ENCODE results near the gene GLYATL1B. TPM values are rescaled to one million over a fixed set of nuclear protein-coding genes. Genes with fewer than 3 reads are reported as not detected.

GLYATL1B gene
- total RNA-seq, 2 donors from 2014 or later, result not detected

DNA sequence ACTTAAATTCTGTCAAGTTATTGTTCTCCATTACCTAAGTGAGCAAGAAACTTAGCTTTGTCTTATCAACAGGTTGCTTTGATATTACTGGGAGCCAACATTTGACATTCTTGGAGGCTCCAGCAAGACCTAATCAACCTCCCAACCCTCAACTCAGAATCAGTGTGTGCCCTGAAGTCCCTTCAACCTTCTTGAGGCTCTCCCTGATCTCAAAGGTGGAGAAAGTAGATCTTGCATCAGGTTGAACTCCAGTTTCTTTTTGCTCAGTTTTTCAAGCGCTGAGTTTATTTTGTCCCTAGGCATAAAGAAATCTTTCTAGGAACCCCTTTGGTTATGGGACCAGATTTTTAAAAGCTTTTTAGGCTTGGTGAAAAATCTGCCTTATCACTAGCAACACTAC, 58.0 kb downstream of the GLYATL1B start:
- Histone ChIP-seq H3K4me3 (peak overlapping the region; percentile 89), H3K36me3 (no peaks in the 10 kb centered on the region), H3K27me3 (replicated peaks; ENCODE audit: insufficient read depth) (no peaks in the 10 kb centered on the region), H3K4me1 (ENCODE audit: control insufficient read depth in 1 of 2, low read depth in 2 of 2) (peaks cover 9 to 25% of the 10 kb centered on the region in 2 donors), H3K27ac (peak overlapping the region; percentile 90 to 94), H3K9me3 (no peaks in the 10 kb centered on the region)
- DNase-seq (ENCODE audit: low spot score) (no peak), ATAC-seq (ENCODE audit: insufficient number of reproducible peaks, low FRiP score, low read depth) (no peak)
- TF ChIP-seq, protein P1, sequence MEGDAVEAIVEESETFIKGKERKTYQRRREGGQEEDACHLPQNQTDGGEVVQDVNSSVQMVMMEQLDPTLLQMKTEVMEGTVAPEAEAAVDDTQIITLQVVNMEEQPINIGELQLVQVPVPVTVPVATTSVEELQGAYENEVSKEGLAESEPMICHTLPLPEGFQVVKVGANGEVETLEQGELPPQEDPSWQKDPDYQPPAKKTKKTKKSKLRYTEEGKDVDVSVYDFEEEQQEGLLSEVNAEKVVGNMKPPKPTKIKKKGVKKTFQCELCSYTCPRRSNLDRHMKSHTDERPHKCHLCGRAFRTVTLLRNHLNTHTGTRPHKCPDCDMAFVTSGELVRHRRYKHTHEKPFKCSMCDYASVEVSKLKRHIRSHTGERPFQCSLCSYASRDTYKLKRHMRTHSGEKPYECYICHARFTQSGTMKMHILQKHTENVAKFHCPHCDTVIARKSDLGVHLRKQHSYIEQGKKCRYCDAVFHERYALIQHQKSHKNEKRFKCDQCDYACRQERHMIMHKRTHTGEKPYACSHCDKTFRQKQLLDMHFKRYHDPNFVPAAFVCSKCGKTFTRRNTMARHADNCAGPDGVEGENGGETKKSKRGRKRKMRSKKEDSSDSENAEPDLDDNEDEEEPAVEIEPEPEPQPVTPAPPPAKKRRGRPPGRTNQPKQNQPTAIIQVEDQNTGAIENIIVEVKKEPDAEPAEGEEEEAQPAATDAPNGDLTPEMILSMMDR (IDR thresholded peaks at IDR 0.05), result no peak

Other genes starting within 250 kb of the GLYATL1B start
- not detected for gene GLYATL2, start 241.6 kb upstream of the GLYATL1B start, total RNA-seq
- not detected for gene GLYATL1, start 146.8 kb upstream of the GLYATL1B start, total RNA-seq
- 1 to 10 TPM in 1 of 2 donors, not detected in 1; 2.1 TPM for gene FAM111B, start 20.9 kb downstream of the GLYATL1B start, total RNA-seq
- 10 to 100 TPM; 23.6 to 35.6 TPM for gene FAM111A, start 56.5 kb downstream of the GLYATL1B start, total RNA-seq
- gene DTX4, start 85.8 kb downstream of the GLYATL1B start, total RNA-seq, result 1 to 10 TPM; 4.7 to 8.8 TPM
- 10 to 100 TPM; 29.8 to 32.1 TPM for gene MPEG1, start 126.6 kb downstream of the GLYATL1B start, total RNA-seq

All from thoracic aorta (tissue), 2 donors.